NCI-H460 (cell line): ENCODE measurements around the gene MAT1A. TPM values are rescaled to one million over a fixed set of nuclear protein-coding genes. Genes with fewer than 3 reads are reported as not detected.
"Not testable (repeated sequence)": the region's sequence is repeated elsewhere in the genome, so short reads cannot be mapped to it uniquely, and the experiment has no call there.

Experiments used
- DNase-seq: peaks from one replicate; pipeline ENCODE4 v3.0.0-alpha.2; 2016; ENCODE audit warnings: low read depth; ENCODE audit errors: extremely low read depth
- total RNA-seq: library from RNA; depleted of rRNA; stranded (reverse); fragments of >200 nt; shearing (Covaris generic); gene quantifications from 2 replicates; pipeline ENCODE4 v1.2.3, GENCODE V29; 2014; rRNA removed

MAT1A gene
- total RNA-seq, 1 experiment from 2014 or later = 0.02 TPM

GRCh38 chr10:80234331-80235235 lies 54.9 kb downstream of the MAT1A start:
- not testable (repeated sequence) for DNase-seq

DNA sequence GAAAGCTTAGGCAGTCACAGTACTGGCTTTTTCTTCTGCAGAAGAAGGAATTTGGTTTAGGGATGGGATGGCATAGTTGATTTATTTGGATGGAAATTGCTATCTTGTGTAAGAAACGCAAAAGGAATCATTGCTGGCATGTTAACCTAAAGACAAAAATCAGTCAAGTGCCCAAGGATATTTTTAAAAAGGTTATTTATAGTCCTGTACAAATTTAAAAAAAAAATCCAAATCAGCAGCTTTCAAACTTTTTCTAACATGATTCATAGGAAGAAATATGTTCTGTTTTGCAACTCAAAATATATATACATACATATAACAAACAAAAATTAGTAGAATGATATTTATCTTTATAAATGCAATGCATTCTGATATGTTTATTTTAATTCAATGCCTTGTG lies 55.6 kb downstream of the MAT1A start:
- DNase-seq = not testable (repeated sequence)

DNA sequence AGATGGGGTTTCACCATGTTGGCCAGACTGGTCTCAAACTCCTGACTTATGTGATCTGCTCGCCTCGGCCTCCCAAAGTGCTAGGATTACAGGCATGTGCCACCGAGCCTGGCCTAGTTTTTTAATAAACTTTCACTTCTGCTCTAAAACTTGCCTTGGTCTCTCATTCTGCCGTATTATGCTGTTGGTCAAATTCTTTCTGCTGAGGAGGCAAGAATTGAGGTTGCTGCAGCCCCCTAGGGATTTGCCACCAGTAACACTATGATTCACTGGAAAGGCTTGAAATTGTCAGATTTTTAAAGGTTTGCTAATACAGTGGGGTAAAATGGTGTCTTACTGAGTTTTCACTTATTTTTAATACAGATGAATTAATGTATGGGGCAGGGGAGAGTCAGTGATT lies 62.7 kb downstream of the MAT1A start:
- DNase-seq = not testable (repeated sequence)

GRCh38 chr10:80223031-80223419 lies 66.4 kb downstream of the MAT1A start:
- not testable (repeated sequence) for DNase-seq

Other genes starting within 250 kb of the MAT1A start
- 31.6 and 41.9 TPM in 2 replicates for gene TMEM254, start 211.0 kb downstream of the MAT1A start, total RNA-seq
- not detected in 2 replicates for gene PLAC9, start 156.9 kb downstream of the MAT1A start, total RNA-seq
- 66.1 and 73.2 TPM in 2 replicates for gene ANXA11, start 84.1 kb downstream of the MAT1A start, total RNA-seq
- not detected in 2 replicates for gene DYDC1, start 67.1 kb upstream of the MAT1A start, total RNA-seq
- gene DYDC2, start 67.1 kb upstream of the MAT1A start, total RNA-seq = not detected in 2 replicates
- 22.6 and 26.9 TPM in 2 replicates for gene PRXL2A, start 118.9 kb upstream of the MAT1A start, total RNA-seq
- 14.2 and 17.3 TPM in 2 replicates for gene TSPAN14, start 164.7 kb upstream of the MAT1A start, total RNA-seq
- 0.02 TPM in 1 of 2 replicates, not detected in the other for gene SH2D4B, start 248.2 kb upstream of the MAT1A start, total RNA-seq